Gastrocnemius medialis (tissue), 4 donors: ENCODE results near the gene IL1RAP. TPM values are rescaled to one million over a fixed set of nuclear protein-coding genes. Genes with fewer than 3 reads are reported as not detected.

Experiments used
- ATAC-seq, 2 donors: fragments of 150-250 bp; one replicate each; pipeline ENCODE4 v1.9.1; 2016
- DNase-seq, 2 donors: peaks; one replicate each; pipeline ENCODE4 v3.0.0-alpha.2; 2019
- H3K27ac ChIP-seq, 4 donors: fragments of 200-600 bp; sonication (generic); 1 replicate in 1 of 4; 2 replicates in 3 of 4; pipeline ENCODE4 v1.5.1; 2016 to 2018; ENCODE audit warnings: mild to moderate bottlenecking in 2 of 4, moderate library complexity in 1 of 4
- H3K27me3 ChIP-seq, 3 donors: fragments of 200-600 bp; sonication (generic) in 2 of 3; 1 replicate in 1 of 3; 2 replicates in 2 of 3; pipeline versions ENCODE4 v1.5.1 to v1.6.0; 2016 to 2019; ENCODE audit warnings: mild to moderate bottlenecking in 1 of 3, moderate library complexity in 1 of 3
- H3K36me3 ChIP-seq, 2 donors: fragments of 200-600 bp; sonication (generic) in 1 of 2; one replicate each; pipeline ENCODE4 v1.5.1; 2017 to 2018
- H3K4me1 ChIP-seq, 2 donors: fragments of 200-600 bp; sonication (generic) in 1 of 2; one replicate each; pipeline ENCODE4 v1.5.1; 2016 to 2017; ENCODE audit warnings: mild to moderate bottlenecking in 2 of 2
- H3K4me3 ChIP-seq, 4 donors: fragments of 200-600 bp; sonication (generic) in 3 of 4; 1 replicate in 1 of 4; 2 replicates in 3 of 4; pipeline ENCODE4 v1.5.1; 2016 to 2019; ENCODE audit warnings: mild to moderate bottlenecking in 2 of 4
- H3K9me3 ChIP-seq, 3 donors: fragments of 200-600 bp; sonication (generic) in 2 of 3; 1 replicate in 1 of 3; 2 replicates in 2 of 3; pipeline ENCODE4 v1.5.1; 2016 to 2019
- CTCF ChIP-seq, 5 experiments: fragments of 450-650 bp in 3 of 5; fragments of 200-600 bp in 2 of 5; sonication (generic) in 2 of 5; IDR thresholded peaks in 4 of 5; conservative IDR thresholded peaks in 1 of 5; 1 replicate in 4 of 5; 2 replicates in 1 of 5; pipeline ENCODE4 v1.5.1; 2016 to 2019; ENCODE audit warnings: antibody characterized with exemption in 5 of 5, mild to moderate bottlenecking in 3 of 5, moderate library complexity in 3 of 5
- POLR2A ChIP-seq, 2 donors: fragments of 450-650 bp; IDR thresholded peaks; one replicate each; pipeline ENCODE4 v1.6.1; 2017; ENCODE audit warnings: antibody characterized with exemption in 2 of 2, mild to moderate bottlenecking in 2 of 2, moderate library complexity in 2 of 2
- in situ Hi-C, 4 donors: fragments of 200-750 bp; cut with MboI; loops; one replicate each; pipeline versions ENCODE4 v1.15.0 to v1.8.0; 2017; ENCODE audit warnings: low sequenced_read_pairs in 4 of 4
- intact Hi-C: fragments of 100-400 bp; cut with DNase I; formaldehyde crosslinking; loops from one replicate; pipeline ENCODE4 v1.15.1; 2023; ENCODE audit warnings: low total_unique reads
- total RNA-seq, 4 donors: library from RNA; depleted of rRNA; stranded (reverse); fragments of >200 nt; gene quantifications; one replicate each; pipeline versions ENCODE4 v1.1.0 to v1.2.3, GENCODE V29; 2016

Gene IL1RAP
- total RNA-seq, 4 donors from 2014 or later: 1.1 to 3.3 (median 2.6) TPM

GRCh38 chr3:190626951-190627620 lies 113.2 kb downstream of the IL1RAP start:
- no peaks in the 10 kb centered on the region for H3K27me3 ChIP-seq
- in situ Hi-C loops: no loop called here
- no peak overlapping the region for H3K4me3 ChIP-seq
- intact Hi-C loops: no loop called here
- ATAC-seq: no peak
- DNase-seq: no peak
- H3K36me3 ChIP-seq: no peaks in the 10 kb centered on the region
- H3K27ac ChIP-seq: no peak overlapping the region
- no peaks in the 10 kb centered on the region for H3K9me3 ChIP-seq
- TF ChIP-seq POLR2A (IDR thresholded peaks at IDR 0.05) (no peak), CTCF (IDR thresholded peaks at IDR 0.05 in 4 of 5, conservative IDR thresholded peaks at IDR 0.05 in 1 of 5) (no peak)
- H3K4me1 ChIP-seq: no peaks in the 10 kb centered on the region

- no peak overlapping the region for H3K27ac ChIP-seq
- H3K9me3 ChIP-seq: no peaks in the 10 kb centered on the region
- in situ Hi-C loops: no loop called here
- H3K4me3 ChIP-seq: no peak overlapping the region
- no peak for TF ChIP-seq POLR2A (IDR thresholded peaks at IDR 0.05)
- TF ChIP-seq CTCF (IDR thresholded peaks at IDR 0.05 in 4 of 5, conservative IDR thresholded peaks at IDR 0.05 in 1 of 5): no peak
- no peak for DNase-seq
- no peaks in the 10 kb centered on the region for H3K4me1 ChIP-seq
- no peak for ATAC-seq
- intact Hi-C loops: no loop called here
- H3K36me3 ChIP-seq: no peaks in the 10 kb centered on the region
- no peaks in the 10 kb centered on the region for H3K27me3 ChIP-seq
Measured at GRCh38 chr3:190629088-190629487, 115.2 kb downstream of the IL1RAP start.

- in situ Hi-C loops (no loop called here), intact Hi-C loops (no loop called here)
Measured at GRCh38 chr3:190631295-190631694, 117.4 kb downstream of the IL1RAP start.

GRCh38 chr3:190641564-190641963 lies 127.7 kb downstream of the IL1RAP start:
- TF ChIP-seq POLR2A (IDR thresholded peaks at IDR 0.05) (no peak), CTCF (IDR thresholded peaks at IDR 0.05 in 4 of 5, conservative IDR thresholded peaks at IDR 0.05 in 1 of 5) (no peak)
- Histone ChIP-seq H3K4me3 (no peak overlapping the region), H3K27me3 (no peaks in the 10 kb centered on the region), H3K4me1 (no peaks in the 10 kb centered on the region), H3K36me3 (no peaks in the 10 kb centered on the region), H3K27ac (no peak overlapping the region), H3K9me3 (no peaks in the 10 kb centered on the region)
- DNase-seq (no peak), ATAC-seq (no peak)
- in situ Hi-C loops: no loop called here
- intact Hi-C loops: no loop called here

More at GRCh38 chr3:190631295-190631694, 117.4 kb downstream of the IL1RAP start:
- no peaks in the 10 kb centered on the region for H3K36me3 ChIP-seq
- H3K27me3 ChIP-seq: no peaks in the 10 kb centered on the region
- TF ChIP-seq CTCF (IDR thresholded peaks at IDR 0.05 in 4 of 5, conservative IDR thresholded peaks at IDR 0.05 in 1 of 5): no peak
- TF ChIP-seq POLR2A (IDR thresholded peaks at IDR 0.05): no peak
- DNase-seq (no peak), ATAC-seq (no peak)
- no peak overlapping the region for H3K4me3 ChIP-seq
- no peaks in the 10 kb centered on the region for H3K4me1 ChIP-seq
- H3K9me3 ChIP-seq: no peaks in the 10 kb centered on the region
- H3K27ac ChIP-seq: no peak overlapping the region

GRCh38 chr3:190642016-190642415 lies 128.1 kb downstream of the IL1RAP start:
- Histone ChIP-seq H3K27ac (no peak overlapping the region), H3K4me1 (no peaks in the 10 kb centered on the region), H3K9me3 (no peaks in the 10 kb centered on the region), H3K27me3 (no peaks in the 10 kb centered on the region), H3K36me3 (no peaks in the 10 kb centered on the region), H3K4me3 (no peak overlapping the region)
- intact Hi-C loops: no loop called here
- no peak for ATAC-seq
- no peak for DNase-seq
- TF ChIP-seq CTCF (IDR thresholded peaks at IDR 0.05 in 4 of 5, conservative IDR thresholded peaks at IDR 0.05 in 1 of 5): no peak
- TF ChIP-seq POLR2A (IDR thresholded peaks at IDR 0.05): no peak
- in situ Hi-C loops: no loop called here
